GM12874 (cell line): ENCODE results near the gene SNCAIP.
A peak's percentile ranks its signal among the peaks of the same experiment; 100 is the strongest.

ENCODE experiments used
- TF ChIP-seq, protein P1 (sequence below): IDR thresholded peaks from 2 replicates; pipeline ENCODE4 v1.5.1; 2011; ENCODE audit warnings: low read depth, mild to moderate bottlenecking, control low read depth, low read length, moderate library complexity; ENCODE audit not compliant: insufficient read depth

The SNCAIP gene

DNA sequence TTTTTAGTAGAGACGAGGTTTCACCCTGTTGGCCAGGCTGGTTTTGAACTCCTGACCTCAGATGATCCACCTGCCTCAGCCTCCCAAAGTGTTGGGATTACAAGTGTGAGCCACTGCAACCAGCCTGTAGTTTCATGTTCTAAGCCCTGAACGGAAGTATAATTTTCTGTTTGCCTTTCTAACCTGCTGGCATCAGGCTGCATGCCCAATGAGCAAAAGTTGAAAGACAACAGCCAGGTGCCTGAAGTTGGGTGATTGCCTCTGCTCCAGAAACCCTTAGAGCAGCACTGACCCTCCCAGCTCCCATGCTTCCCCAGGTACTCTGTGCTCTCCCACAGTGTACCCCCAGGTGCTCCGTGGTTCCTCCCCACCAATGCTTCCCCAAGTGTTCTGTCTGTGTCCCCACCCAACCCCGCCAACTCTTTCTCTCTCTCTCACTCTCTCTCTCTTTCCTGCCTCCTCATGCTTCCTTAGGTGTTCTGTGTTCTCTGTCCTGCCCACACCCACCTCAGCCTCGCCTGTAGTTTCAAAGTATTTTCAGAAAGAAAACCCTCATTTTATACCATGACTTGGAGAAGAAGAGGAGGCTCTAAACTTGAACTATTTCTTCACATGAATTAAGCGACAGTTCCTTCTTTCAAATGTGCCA lies 145.3 kb downstream of the SNCAIP start:
- TF ChIP-seq, protein P1, sequence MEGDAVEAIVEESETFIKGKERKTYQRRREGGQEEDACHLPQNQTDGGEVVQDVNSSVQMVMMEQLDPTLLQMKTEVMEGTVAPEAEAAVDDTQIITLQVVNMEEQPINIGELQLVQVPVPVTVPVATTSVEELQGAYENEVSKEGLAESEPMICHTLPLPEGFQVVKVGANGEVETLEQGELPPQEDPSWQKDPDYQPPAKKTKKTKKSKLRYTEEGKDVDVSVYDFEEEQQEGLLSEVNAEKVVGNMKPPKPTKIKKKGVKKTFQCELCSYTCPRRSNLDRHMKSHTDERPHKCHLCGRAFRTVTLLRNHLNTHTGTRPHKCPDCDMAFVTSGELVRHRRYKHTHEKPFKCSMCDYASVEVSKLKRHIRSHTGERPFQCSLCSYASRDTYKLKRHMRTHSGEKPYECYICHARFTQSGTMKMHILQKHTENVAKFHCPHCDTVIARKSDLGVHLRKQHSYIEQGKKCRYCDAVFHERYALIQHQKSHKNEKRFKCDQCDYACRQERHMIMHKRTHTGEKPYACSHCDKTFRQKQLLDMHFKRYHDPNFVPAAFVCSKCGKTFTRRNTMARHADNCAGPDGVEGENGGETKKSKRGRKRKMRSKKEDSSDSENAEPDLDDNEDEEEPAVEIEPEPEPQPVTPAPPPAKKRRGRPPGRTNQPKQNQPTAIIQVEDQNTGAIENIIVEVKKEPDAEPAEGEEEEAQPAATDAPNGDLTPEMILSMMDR: no peak

DNA sequence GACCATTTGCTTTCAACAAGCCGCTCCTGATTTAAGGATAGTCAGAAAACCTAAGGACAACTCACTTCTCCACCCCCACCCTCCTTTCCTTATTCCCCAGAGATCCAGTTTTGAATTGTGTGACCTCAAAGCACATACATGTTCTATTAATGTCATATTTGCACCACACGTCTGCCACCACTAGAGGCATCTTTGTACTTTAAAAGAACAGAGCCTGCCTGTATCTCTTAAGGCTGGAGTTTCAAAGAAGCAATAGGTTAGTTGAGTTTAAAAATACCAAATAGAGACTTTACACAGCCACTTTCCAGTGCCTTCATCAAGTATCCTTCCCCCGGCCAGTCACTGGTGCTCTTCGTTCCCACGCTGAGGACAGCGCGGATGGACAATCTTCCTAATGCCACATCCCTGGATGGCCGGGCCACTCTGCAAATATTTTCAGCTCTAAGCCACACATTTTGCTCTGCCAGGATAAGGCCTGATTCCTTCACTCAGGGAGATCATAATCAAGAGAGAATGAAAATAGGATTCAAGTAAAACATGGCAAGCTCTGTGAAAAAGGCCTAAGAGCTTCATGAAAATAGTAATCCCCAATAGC lies 146.3 kb downstream of the SNCAIP start:
- TF ChIP-seq, protein P1: peak; percentile 64

DNA sequence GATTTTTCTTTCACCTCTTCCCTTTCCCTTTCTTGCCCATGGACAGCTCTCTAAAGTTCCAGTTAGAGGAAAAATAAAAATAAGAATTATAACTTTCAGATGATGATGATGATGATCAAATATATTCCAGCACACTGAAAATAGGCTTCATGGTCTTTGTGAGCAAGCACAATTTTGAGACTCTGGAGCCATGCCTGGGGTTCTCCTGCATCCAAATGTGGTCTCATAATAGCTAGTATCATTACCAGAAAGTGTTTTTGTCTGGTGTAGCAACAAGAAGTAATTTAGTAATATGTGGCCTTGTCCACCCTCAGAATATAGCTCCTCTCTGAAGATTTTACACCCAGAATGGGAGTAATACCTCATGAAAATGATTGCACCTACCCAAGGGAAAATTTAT lies 150.4 kb downstream of the SNCAIP start:
- TF ChIP-seq, protein P1: no peak

DNA sequence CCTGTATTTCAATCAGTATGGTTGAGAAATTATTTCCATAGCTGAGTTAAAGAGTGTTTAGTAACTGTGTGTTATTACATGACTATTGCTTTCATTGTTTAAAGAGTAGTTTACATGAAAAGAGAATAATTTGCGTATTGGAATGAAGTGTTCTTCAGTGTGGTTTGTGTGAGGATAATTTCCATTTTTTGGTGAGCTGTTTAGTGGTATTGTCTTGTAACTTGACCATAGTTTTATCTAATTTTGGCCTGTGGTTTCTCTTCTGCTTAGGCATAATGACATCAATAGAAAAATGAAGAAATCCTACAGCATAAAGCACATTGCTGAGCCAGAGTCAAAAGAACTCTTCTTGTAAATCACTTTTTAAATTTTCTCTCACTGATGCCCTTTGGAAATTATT lies 151.2 kb downstream of the SNCAIP start:
- TF ChIP-seq, protein P1: no peak

DNA sequence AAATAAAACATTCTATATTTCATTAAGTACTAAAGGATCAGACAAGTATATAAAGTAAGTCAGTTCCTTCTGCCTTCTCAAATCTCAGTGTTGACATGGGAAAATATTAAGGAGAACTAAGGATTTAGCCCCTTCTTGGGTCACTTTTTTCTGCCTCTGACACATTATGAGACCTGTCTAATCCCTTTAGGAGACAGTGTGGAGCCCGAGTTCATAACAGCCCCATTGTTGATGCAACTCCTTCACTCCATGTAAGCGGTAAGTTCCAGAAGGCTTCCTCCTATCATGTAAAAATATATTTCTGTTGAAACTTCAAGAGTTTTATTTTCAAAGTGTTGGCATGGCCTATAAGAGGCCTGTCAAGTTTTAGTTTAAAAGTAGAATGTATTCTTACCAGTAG lies 152.2 kb downstream of the SNCAIP start:
- TF ChIP-seq, protein P1: no peak

DNA sequence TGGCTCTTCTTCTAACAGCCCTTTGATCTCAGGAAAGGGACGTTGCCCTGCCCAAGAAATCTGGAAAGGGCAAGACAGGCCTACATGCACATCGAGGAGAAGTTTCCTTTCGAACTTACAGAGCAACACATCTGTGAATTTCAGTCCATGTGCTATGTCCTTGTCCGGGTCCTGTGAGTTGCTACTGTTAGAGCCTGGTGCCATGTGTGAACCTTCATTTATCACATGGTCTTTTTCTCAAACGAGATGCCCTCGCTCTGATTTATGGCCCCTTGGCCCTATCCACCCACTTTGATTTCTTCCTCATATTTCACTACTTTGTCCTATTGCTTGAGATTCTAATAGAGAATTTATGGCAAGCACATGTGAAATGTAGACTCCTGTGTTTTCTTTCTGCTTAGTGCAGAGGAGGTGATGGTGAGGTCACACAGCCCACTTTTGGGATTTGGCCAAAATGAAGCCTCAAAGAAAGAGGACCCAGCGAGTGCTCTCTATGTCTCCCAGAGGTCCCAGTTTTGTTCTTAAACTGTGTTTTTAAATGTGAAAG lies 153.1 kb downstream of the SNCAIP start:
- TF ChIP-seq, protein P1: no peak

DNA sequence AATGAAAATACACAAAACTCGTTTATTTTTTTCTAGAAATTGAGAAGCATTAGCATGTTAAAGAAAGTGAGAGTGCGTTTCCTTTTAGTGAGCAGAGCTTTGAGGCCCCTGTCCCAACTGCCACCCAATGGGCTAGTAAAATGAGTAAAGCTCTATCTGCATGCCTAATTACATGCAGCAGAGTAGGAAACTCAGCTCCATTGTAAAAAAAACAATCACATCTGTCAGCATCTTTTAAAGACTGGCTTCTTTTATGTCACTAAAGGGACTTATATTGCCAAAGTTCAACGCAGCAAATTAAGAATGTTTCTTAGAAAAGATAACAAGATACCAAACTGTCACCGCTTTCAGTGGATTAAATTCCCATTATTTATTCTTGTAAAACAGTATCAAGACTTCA lies 154.0 kb downstream of the SNCAIP start:
- TF ChIP-seq, protein P1: no peak
